ENCODE measurements around the gene EIF2AK3. TPM values are rescaled to one million over a fixed set of nuclear protein-coding genes. Genes with fewer than 3 reads are reported as not detected.

The EIF2AK3 gene
- total and polyA plus RNA-seq, 2 of the 13 experiments (the other 11 are each of a cell fraction or from before 2014, with no cell fraction given) = 10.3 to 30.6 TPM

- TF ChIP-seq ZNF160 (CRISPR knock-in tag; IDR thresholded peaks at IDR 0.05) (no peak), BCL6 (CRISPR knock-in tag; IDR thresholded peaks at IDR 0.05) (peak; percentile 33; the same call in 1 of the 2 replicates), POLR2AphosphoS2 (IDR thresholded peaks at IDR 0.05; ENCODE audit: low read depth, low read length) (peak; percentile 88), MEF2D (CRISPR knock-in tag; IDR thresholded peaks at IDR 0.05) (peak; percentile 90), ZNF577 (CRISPR knock-in tag; IDR thresholded peaks at IDR 0.05; ENCODE audit: borderline replicate concordance, low read depth) (no peak), ZNF484 (CRISPR knock-in tag; IDR thresholded peaks at IDR 0.05; ENCODE audit: borderline replicate concordance, low read depth) (no peak), GFI1 (CRISPR knock-in tag; IDR thresholded peaks at IDR 0.05; ENCODE audit: borderline replicate concordance) (no peak), SRSF4 (IDR thresholded peaks at IDR 0.05; ENCODE audit: low read depth, low read length, poor library complexity, severe bottlenecking) (no peak), ZNF296 (CRISPR knock-in tag; conservative IDR thresholded peaks at IDR 0.05) (no peak), ZSCAN22 (CRISPR knock-in tag; IDR thresholded peaks at IDR 0.05) (no peak), ZNF234 (CRISPR knock-in tag; conservative IDR thresholded peaks at IDR 0.05) (no peak), NR3C1 (CRISPR knock-in tag; IDR thresholded peaks at IDR 0.05) (no peak), NFYC (CRISPR knock-in tag; IDR thresholded peaks at IDR 0.05) (no peak; the same call in none of the 2 replicates), ZNF703 (CRISPR knock-in tag; IDR thresholded peaks at IDR 0.05; ENCODE audit: borderline replicate concordance) (no peak), SALL2 (CRISPR knock-in tag; IDR thresholded peaks at IDR 0.05) (peak; percentile 55), SIN3A (IDR thresholded peaks at IDR 0.05; ENCODE audit: borderline replicate concordance, low read depth, low read length) (peak; percentile 77; the same call in 1 of the 2 replicates), ZSCAN31 (CRISPR knock-in tag; IDR thresholded peaks at IDR 0.05; ENCODE audit: low read depth) (peak; percentile 29; the same call in 1 of the 2 replicates), CBX2 (IDR thresholded peaks at IDR 0.05; ENCODE audit: low read depth, low read length) (no peak), CBX2 (CRISPR knock-in tag; IDR thresholded peaks at IDR 0.05; ENCODE audit: low read depth) (no peak), SIX1 (CRISPR knock-in tag; IDR thresholded peaks at IDR 0.05; ENCODE audit: borderline replicate concordance) (no peak), ATF3 (CRISPR knock-in tag; IDR thresholded peaks at IDR 0.05) (no peak), ZNF253 (CRISPR knock-in tag; IDR thresholded peaks at IDR 0.05; ENCODE audit: borderline replicate concordance) (no peak), GRHL1 (CRISPR knock-in tag; conservative IDR thresholded peaks at IDR 0.05) (no peak), U2AF1 (optimal IDR thresholded peaks at IDR 0.05; ENCODE audit: low read depth, low read length) (no peak), ZSCAN12 (CRISPR knock-in tag; IDR thresholded peaks at IDR 0.05) (no peak), NFIC (IDR thresholded peaks at IDR 0.05; ENCODE audit: low read length) (no peak)
- TF ChIP-seq, protein P1, sequence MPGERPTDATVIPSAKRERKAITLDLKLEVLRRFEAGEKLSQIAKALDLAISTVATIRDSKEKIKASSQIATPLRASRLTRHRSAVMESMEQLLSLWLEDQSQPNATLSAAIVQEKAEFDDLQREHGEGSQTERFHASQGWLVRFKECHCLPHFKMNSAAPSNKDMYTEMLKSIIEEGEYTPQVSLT (CRISPR knock-in tag; IDR thresholded peaks at IDR 0.05; ENCODE audit: borderline replicate concordance, low read depth) = 0 out of 2 replicates have a peak, but pooled peaks have one; percentile 73
- TF ChIP-seq, protein P2, sequence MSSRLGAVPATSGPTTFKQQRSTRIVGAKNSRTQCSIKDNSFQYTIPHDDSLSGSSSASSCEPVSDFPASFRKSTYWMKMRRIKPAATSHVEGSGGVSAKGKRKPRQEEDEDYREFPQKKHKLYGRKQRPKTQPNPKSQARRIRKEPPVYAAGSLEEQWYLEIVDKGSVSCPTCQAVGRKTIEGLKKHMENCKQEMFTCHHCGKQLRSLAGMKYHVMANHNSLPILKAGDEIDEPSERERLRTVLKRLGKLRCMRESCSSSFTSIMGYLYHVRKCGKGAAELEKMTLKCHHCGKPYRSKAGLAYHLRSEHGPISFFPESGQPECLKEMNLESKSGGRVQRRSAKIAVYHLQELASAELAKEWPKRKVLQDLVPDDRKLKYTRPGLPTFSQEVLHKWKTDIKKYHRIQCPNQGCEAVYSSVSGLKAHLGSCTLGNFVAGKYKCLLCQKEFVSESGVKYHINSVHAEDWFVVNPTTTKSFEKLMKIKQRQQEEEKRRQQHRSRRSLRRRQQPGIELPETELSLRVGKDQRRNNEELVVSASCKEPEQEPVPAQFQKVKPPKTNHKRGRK (CRISPR knock-in tag; IDR thresholded peaks at IDR 0.05) = no peak
Observed at GRCh38 chr2:88627856-88628570, 749 bp upstream of the EIF2AK3 start (continued).
